Panc1 (cell line): Measurements from ENCODE around the gene C1orf116. TPM values are rescaled to one million over a fixed set of nuclear protein-coding genes. Genes with fewer than 3 reads are reported as not detected.
A peak's percentile ranks its signal among the peaks of the same experiment; 100 is the strongest.

ENCODE experiments used
- ATAC-seq: fragments of 200-7000 bp; cut with Tn5 transposase; 2 replicates; pipeline ENCODE4 v1.9.1; 2020; ENCODE audit warnings: mild to moderate bottlenecking, moderate library complexity
- BruUV-seq: library from RNA; stranded (reverse); fragments of 400-500 nt; replicated peaks from 2 replicates; lab custom pipeline; 2021; lab: Mats Ljungman, UMichigan
- CTCF ChIA-PET: fragments of 300-600 bp; sonication (Branson Sonifier 250); formaldehyde crosslinking; loops from one replicate; lab custom pipeline; 2022; ENCODE audit warnings: antibody characterized with exemption; lab: Charles Lee
- POLR2A ChIA-PET: fragments of 300-600 bp; sonication (Branson Sonifier 250); formaldehyde crosslinking; loops from one replicate; lab custom pipeline; 2022; ENCODE audit warnings: antibody characterized with exemption; lab: Charles Lee
- DNase-seq: peaks from one replicate; pipeline ENCODE4 v3.0.0-alpha.2; 2010; ENCODE audit warnings: low read depth, low spot score
- H3K27ac ChIP-seq: 2 replicates; pipeline ENCODE4 v1.5.1; 2011; ENCODE audit warnings: mild to moderate bottlenecking, low read length, inconsistent platforms
- H3K27me3 ChIP-seq: fragments of 200-500 bp; sonication (Bioruptor generic); 2 replicates; pipeline ENCODE4 v1.6.0; 2014; ENCODE audit warnings: low read length, inconsistent platforms; ENCODE audit not compliant: control insufficient read depth, insufficient read depth
- H3K36me3 ChIP-seq: fragments of 200-500 bp; sonication (Bioruptor generic); 2 replicates; pipeline ENCODE4 v1.5.1; 2014; ENCODE audit warnings: inconsistent platforms, mild to moderate bottlenecking, low read length, moderate library complexity; ENCODE audit not compliant: control insufficient read depth, insufficient read depth
- H3K4me1 ChIP-seq: 2 replicates; pipeline ENCODE4 v1.5.1; 2011; ENCODE audit warnings: inconsistent platforms, mild to moderate bottlenecking, low read length, moderate library complexity; ENCODE audit not compliant: control insufficient read depth, insufficient read depth
- H3K4me3 ChIP-seq, 2 experiments: 2 replicates each; pipeline ENCODE4 v1.5.1; 2011 to 2012; ENCODE audit warnings: low read depth in 2 of 2, low read length in 2 of 2, mild to moderate bottlenecking in 2 of 2, inconsistent platforms in 1 of 2, moderate library complexity in 1 of 2
- H3K9me3 ChIP-seq: fragments of 200-500 bp; sonication (Bioruptor generic); 2 replicates; pipeline ENCODE4 v1.5.1; 2014; ENCODE audit warnings: low read depth, mild to moderate bottlenecking, inconsistent platforms, low read length, moderate library complexity; ENCODE audit not compliant: control insufficient read depth, insufficient read depth
- CTCF ChIP-seq: fragments of 450-650 bp; IDR thresholded peaks from 2 replicates; pipeline ENCODE4 v1.5.1; 2017; ENCODE audit warnings: mild to moderate bottlenecking
- POLR2AphosphoS5 ChIP-seq: IDR thresholded peaks from 2 replicates; pipeline ENCODE4 v1.6.1; 2012; ENCODE audit warnings: mild to moderate bottlenecking, low read depth, low read length, moderate library complexity
- REST ChIP-seq, 2 experiments: IDR thresholded peaks; 2 replicates each; pipeline ENCODE4 v1.6.1; 2011 to 2012; ENCODE audit warnings: low read depth in 2 of 2, control low read depth in 1 of 2, low read length in 1 of 2, mild to moderate bottlenecking in 1 of 2, moderate library complexity in 1 of 2; ENCODE audit not compliant: insufficient read depth in 1 of 2
- SIN3A ChIP-seq: IDR thresholded peaks from 2 replicates; pipeline ENCODE4 v1.6.1; 2012; ENCODE audit warnings: low read depth, mild to moderate bottlenecking, low read length, moderate library complexity, borderline replicate concordance; ENCODE audit not compliant: insufficient read depth
- TCF7L2 ChIP-seq: IDR thresholded peaks from 2 replicates; pipeline ENCODE4 v1.6.1; 2011; ENCODE audit warnings: mild to moderate bottlenecking, low read depth, low read length, inconsistent platforms
- in situ Hi-C: cut with HindIII; loops from 2 replicates; pipeline ENCODE4 v1.10.0; 2016; ENCODE audit warnings: low sequenced_read_pairs, low pct_unique_long_range_greater_than_20kb
- intact Hi-C: fragments of 100-400 bp; cut with micrococcal nuclease; formaldehyde crosslinking; loops from one replicate; pipeline ENCODE4 v1.10.0; 2022; ENCODE audit not compliant: unreplicated experiment
- total RNA-seq: library from RNA; stranded (reverse); gene quantifications from one replicate; pipeline ENCODE4 v1.2.1, GENCODE V29; 2021; ENCODE audit not compliant: unreplicated experiment

Gene C1orf116
- total RNA-seq, 1 experiment from 2014 or later = 0.08 TPM

- in situ Hi-C loops = no loop called here
- intact Hi-C loops = loop anchor here (10.0 kb wide), 2 partner anchors 247 to 347 kb away; partner anchors contain the start of gene DYRK3
- peak; percentile 94 for ATAC-seq
- BruUV-seq = no TSS peak
- TF ChIP-seq SIN3A (no peak), REST (IDR thresholded peaks at IDR 0.05; ENCODE audit: insufficient read depth in 1 of 2, low read depth in 2 of 2, low read length in 1 of 2) (no peak), TCF7L2 (no peak), CTCF (peak; percentile 84), POLR2AphosphoS5 (no peak)
- POLR2A ChIA-PET = no interaction called here
- Histone ChIP-seq H3K4me3 (no peak overlapping the region), H3K27ac (no peak overlapping the region), H3K36me3 (no peaks in the 10 kb centered on the region), H3K4me1 (no peaks in the 10 kb centered on the region), H3K9me3 (no peaks in the 10 kb centered on the region), H3K27me3 (peaks cover 7% of the 10 kb centered on the region)
- DNase-seq = peak; percentile 22
- CTCF ChIA-PET = interaction anchor here (0.5 to 2.8 kb wide), 9 partner anchors 48 to 511 kb away, joined by 3 to 19 read pairs (median 4); partner anchors contain the start of gene DYRK3
Measured at GRCh38 chr1:206982216-206982615, 50.3 kb downstream of the C1orf116 start.

DNA sequence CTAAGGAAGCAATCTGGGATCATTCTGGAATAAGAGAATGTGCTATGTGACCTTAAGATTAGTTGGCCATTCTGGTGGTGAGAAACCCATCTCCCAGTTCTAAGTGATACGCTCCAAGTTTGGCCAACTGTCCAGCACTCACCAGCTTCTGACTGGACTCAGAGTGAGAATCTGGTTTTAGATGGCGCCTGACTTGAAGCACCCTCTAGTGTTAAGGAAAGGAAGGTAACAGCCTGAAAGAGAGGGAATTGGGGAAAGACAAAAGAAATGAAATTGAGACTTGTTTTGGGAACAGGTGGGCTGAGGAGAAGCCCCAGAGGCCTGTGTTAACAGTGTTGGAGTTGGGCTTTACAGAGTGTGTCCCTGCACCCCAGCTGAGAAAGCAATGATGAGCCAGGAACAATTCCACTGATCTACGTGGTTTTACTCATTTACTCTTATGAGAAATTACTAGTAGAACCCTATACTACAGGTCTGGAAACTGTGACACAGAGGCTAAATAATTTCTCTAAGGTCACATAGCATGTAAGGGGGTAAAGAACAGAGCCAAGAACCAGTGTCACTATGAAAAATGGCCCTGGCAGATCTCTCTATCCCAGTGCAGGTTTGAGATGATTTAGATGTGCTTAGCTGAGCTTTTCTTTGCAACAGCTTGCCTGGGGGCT, 53.0 kb downstream of the C1orf116 start:
- Histone ChIP-seq H3K27ac (no peak overlapping the region), H3K36me3 (no peaks in the 10 kb centered on the region), H3K9me3 (no peaks in the 10 kb centered on the region), H3K4me3 (no peak overlapping the region), H3K4me1 (no peaks in the 10 kb centered on the region), H3K27me3 (peaks cover 7% of the 10 kb centered on the region)
- no peak; the same call in 1 of the 2 replicates for ATAC-seq
- ChIA-PET POLR2A (no interaction called here), CTCF (interaction anchor here (0.6 to 1.1 kb wide), 2 partner anchors 43 to 239 kb away, joined by 3 read pairs; no protein-coding TSS in a partner anchor)
- no peak for DNase-seq
- BruUV-seq = no TSS peak
- in situ Hi-C loops = no loop called here
- TF ChIP-seq CTCF = peak; percentile 79
- no peak for TF ChIP-seq POLR2AphosphoS5
- intact Hi-C loops = loop anchor here (10.0 kb wide), 2 partner anchors 245 to 345 kb away; partner anchors contain the start of gene DYRK3
